Measurements from ENCODE around the gene ADCK2. TPM values are rescaled to one million over a fixed set of nuclear protein-coding genes. Genes with fewer than 3 reads are reported as not detected.

The ADCK2 gene
- total and polyA plus RNA-seq, 12 donors = 6.8 to 33.9 (median 12.8) TPM

DNA sequence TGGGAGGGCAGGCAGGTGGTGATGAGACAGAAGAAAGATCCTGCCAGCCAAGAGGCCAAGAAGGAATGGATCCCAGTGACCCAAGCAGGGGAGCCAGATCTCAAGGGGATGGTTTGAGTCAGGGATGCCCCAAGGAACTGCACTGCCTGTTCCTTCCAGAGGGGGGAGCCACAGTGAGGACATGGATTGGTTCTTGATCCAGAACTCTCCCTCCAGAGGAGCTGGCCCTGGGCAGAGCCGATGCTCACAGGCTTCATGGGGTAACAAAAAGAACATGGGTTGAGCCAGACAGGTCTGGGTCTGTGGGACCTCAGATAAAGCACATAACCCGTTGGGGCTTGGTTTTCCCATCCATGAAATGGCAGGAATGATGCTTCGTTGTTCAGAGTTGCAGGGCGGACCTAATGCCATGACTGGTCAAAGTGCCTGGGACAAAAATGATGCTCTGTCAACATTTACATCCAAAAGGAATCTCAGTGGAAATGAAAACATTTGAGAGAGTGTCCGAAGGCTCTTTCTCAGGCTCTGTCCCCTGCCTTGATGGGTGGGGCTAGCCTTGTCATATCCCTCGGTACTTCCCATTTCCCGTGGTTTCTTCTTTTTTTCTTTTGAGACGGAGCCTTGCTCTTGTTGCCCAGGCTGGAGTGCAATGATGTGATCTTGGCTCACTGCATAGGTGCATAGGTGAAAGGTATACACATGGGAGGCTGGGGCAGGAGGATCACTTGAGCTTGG, 27.4 kb upstream of the ADCK2 start:
- no peaks in the 10 kb centered on the region for H3K9me3 ChIP-seq (replicated peaks in 1 of 3)
- no peak overlapping the region for H3K4me3 ChIP-seq
- DNase-seq = no peak
- WGBS, 4 donors = 78 to 82% (median 79%) methylated on average over 7 to 8 of the region's 8 CpGs
- TF ChIP-seq, protein P1, sequence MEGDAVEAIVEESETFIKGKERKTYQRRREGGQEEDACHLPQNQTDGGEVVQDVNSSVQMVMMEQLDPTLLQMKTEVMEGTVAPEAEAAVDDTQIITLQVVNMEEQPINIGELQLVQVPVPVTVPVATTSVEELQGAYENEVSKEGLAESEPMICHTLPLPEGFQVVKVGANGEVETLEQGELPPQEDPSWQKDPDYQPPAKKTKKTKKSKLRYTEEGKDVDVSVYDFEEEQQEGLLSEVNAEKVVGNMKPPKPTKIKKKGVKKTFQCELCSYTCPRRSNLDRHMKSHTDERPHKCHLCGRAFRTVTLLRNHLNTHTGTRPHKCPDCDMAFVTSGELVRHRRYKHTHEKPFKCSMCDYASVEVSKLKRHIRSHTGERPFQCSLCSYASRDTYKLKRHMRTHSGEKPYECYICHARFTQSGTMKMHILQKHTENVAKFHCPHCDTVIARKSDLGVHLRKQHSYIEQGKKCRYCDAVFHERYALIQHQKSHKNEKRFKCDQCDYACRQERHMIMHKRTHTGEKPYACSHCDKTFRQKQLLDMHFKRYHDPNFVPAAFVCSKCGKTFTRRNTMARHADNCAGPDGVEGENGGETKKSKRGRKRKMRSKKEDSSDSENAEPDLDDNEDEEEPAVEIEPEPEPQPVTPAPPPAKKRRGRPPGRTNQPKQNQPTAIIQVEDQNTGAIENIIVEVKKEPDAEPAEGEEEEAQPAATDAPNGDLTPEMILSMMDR (IDR thresholded peaks at IDR 0.05) = no peak
- no peak for TF ChIP-seq POLR2A (IDR thresholded peaks at IDR 0.05)
- peaks cover 10% of the 10 kb centered on the region for H3K27me3 ChIP-seq
- intact Hi-C loops (cut with DNase I) = no loop called here
- no peaks in the 10 kb centered on the region for H3K36me3 ChIP-seq (replicated peaks in 1 of 2)
- H3K4me1 ChIP-seq (replicated peaks in 1 of 2) = peaks cover 0 to 7% of the 10 kb centered on the region in 2 donors
- no peak overlapping the region for H3K27ac ChIP-seq

DNA sequence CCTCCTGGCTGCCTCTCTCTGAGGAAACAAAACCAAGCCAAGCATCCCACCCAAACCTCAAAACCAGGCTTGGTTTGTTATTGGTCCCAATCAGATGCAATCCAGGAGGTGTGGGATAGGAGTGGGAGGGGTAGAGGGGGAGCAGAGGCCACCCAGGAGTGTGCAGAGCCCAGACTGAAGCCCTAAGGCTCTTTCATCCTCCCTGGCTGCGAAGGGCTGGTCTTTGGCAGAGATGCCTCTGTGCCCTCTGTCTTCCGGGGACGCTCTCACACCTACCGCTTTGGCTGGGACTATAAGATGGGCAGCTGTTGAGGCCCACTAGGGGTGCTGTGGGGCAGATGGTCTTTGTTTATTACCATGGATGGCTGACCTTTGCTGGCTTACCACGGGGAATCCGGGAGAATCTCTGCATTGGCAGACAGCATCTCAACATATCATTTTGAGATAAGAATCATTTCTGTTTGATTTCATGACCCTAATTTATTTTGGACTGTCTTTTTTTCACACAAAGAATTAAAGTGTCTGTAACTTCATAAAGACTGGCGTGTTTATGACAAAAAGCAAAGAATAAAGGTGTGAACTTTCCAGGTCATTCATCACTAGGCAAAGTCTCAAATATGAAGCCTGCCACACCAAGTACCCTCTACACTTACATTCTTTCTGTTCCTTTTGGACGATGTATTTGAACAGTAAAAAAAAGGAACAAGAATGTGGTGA, 25.7 kb upstream of the ADCK2 start:
- WGBS, 4 donors = 29 to 46% (median 33%) methylated on average over 4 to 8 of the region's 8 CpGs
- H3K27me3 ChIP-seq = peaks cover 4% of the 10 kb centered on the region
- no peak overlapping the region for H3K4me3 ChIP-seq
- intact Hi-C loops (cut with DNase I) = no loop called here
- H3K4me1 ChIP-seq (replicated peaks in 1 of 2) = peaks cover 0 to 3% of the 10 kb centered on the region in 2 donors
- H3K36me3 ChIP-seq (replicated peaks in 1 of 2) = no peaks in the 10 kb centered on the region
- TF ChIP-seq, protein P1 (IDR thresholded peaks at IDR 0.05) = peak in 5 of 6 experiments; percentile 18 to 41 (median 36)
- no peak for TF ChIP-seq POLR2A (IDR thresholded peaks at IDR 0.05)
- no peaks in the 10 kb centered on the region for H3K9me3 ChIP-seq (replicated peaks in 1 of 3)
- peak in 2 of 7 donors; percentile 41 to 68 for DNase-seq
- H3K27ac ChIP-seq = no peak overlapping the region

DNA sequence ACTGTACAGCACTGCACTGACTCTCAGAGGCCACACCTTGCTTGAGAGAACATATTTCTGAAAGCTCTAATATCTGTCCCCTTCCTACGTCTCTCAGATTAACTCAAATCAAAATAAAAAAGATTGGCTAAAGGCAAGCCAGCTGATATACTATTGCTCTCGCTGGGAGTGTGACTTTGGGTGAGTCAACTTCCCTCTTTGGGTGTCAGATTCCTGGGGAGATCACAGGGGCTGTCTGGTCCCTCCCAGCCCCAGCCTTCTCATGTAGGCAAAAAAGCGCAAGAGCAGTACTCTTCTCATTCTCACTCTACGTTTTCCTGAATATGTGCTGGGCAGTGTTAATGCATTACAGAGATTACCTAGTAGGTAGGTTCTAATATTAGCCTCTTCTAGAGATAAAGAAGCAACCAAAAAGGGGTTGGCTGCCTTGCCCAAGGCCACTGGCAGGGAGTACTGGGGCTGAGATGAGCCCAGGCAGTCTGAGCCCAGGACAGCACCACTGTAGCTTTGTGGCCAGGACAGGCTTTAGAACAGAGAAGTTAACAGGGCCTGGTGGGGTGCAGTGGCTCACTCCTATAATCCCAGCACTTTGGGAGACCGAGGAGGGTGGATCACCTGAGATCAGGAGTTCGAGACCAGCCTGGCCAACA, 23.1 kb upstream of the ADCK2 start:
- Histone ChIP-seq H3K27ac (no peak overlapping the region), H3K4me3 (no peak overlapping the region), H3K27me3 (no peaks in the 10 kb centered on the region), H3K4me1 (replicated peaks in 1 of 2) (peaks cover 0 to 3% of the 10 kb centered on the region in 2 donors), H3K9me3 (replicated peaks in 1 of 3) (no peaks in the 10 kb centered on the region), H3K36me3 (replicated peaks in 1 of 2) (no peaks in the 10 kb centered on the region)
- TF ChIP-seq, protein P1 (IDR thresholded peaks at IDR 0.05) = no peak
- no peak for TF ChIP-seq POLR2A (IDR thresholded peaks at IDR 0.05)
- intact Hi-C loops (cut with DNase I) = no loop called here
- WGBS, 4 donors = 59 to 69% (median 64%) methylated on average over 6 of the region's 6 CpGs
- peak in 1 of 7 donors; percentile 13 for DNase-seq

DNA sequence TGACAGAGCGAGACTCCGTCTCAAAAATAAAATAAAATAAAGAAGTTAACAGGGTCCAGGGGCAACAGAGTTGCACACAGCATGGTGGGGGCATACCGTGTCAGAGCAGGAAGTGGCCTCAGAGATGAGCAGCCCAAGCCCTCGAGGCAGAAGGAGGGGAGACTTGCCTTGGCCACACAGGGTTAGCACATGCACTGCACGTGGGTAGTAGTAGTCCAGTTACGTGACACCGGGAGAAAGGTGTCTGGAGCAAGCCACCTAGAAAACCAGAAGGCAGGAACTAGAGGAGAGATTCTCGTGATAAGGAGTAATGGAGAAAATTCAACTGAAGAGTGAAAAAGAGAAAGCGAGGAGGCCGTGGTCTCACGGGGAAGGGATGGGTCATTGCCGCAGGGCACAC, 22.4 kb upstream of the ADCK2 start:
- DNase-seq = peak in 1 of 7 donors; percentile 3
- Histone ChIP-seq H3K4me1 (replicated peaks in 1 of 2) (peaks cover 0 to 3% of the 10 kb centered on the region in 2 donors), H3K4me3 (no peak overlapping the region), H3K27me3 (no peaks in the 10 kb centered on the region), H3K27ac (no peak overlapping the region), H3K9me3 (replicated peaks in 1 of 3) (no peaks in the 10 kb centered on the region), H3K36me3 (replicated peaks in 1 of 2) (no peaks in the 10 kb centered on the region)
- WGBS, 4 donors = 84 to 88% (median 86%) methylated on average over 12 of the region's 12 CpGs
- TF ChIP-seq, protein P1 (IDR thresholded peaks at IDR 0.05) = no peak
- no peak for TF ChIP-seq POLR2A (IDR thresholded peaks at IDR 0.05)
- intact Hi-C loops (cut with DNase I) = no loop called here
